ENCODE results near the gene LYPLA2.

The LYPLA2 gene

GRCh38 chr1:23837908-23838307 is 47.0 kb downstream of the LYPLA2 start:
- no peak for DNase-seq (ENCODE audit: low spot score)

- DNase-seq (ENCODE audit: low spot score), result peak; percentile 43
Measured at GRCh38 chr1:23838401-23838866, 47.5 kb downstream of the LYPLA2 start.

- no peak for DNase-seq (ENCODE audit: low spot score)
Measured at GRCh38 chr1:23843644-23844043, 52.7 kb downstream of the LYPLA2 start.
